ENCODE measurements around the gene RBM44. TPM values are rescaled to one million over a fixed set of nuclear protein-coding genes. Genes with fewer than 3 reads are reported as not detected.
A peak's percentile ranks its signal among the peaks of the same experiment; 100 is the strongest.
"Not testable (repeated sequence)": the region's sequence is repeated elsewhere in the genome, so short reads cannot be mapped to it uniquely, and the experiment has no call there.

The RBM44 gene
- total RNA-seq, 1 donor from 2014 or later = 0.44 TPM

- Mint-ChIP-seq H3K27me3 (ENCODE audit: unreplicated experiment) (peaks cover 4% of the 10 kb centered on the region), H3K36me3 (ENCODE audit: low read depth, unreplicated experiment) (peaks cover 47% of the 10 kb centered on the region), H3K4me1 (ENCODE audit: unreplicated experiment) (peaks cover 26% of the 10 kb centered on the region), H3K9me3 (ENCODE audit: unreplicated experiment) (no peaks in the 10 kb centered on the region), H3K27ac (ENCODE audit: unreplicated experiment) (no peak overlapping the region), H3K4me3 (ENCODE audit: unreplicated experiment) (peak overlapping the region; percentile 24)
- no peak for TF ChIP-seq CTCF (IDR thresholded peaks at IDR 0.05; ENCODE audit: unreplicated experiment)
- no peak for DNase-seq (ENCODE audit: low spot score)
Observed at GRCh38 chr2:237760506-237761502, 37.8 kb upstream of the RBM44 start.

GRCh38 chr2:237762291-237763182 lies 36.0 kb upstream of the RBM44 start:
- not testable (repeated sequence) for H3K4me3 Mint-ChIP-seq (ENCODE audit: unreplicated experiment); H3K27me3 Mint-ChIP-seq (ENCODE audit: unreplicated experiment)

GRCh38 chr2:237763812-237764211 lies 34.8 kb upstream of the RBM44 start:
- no peak overlapping the region for H3K27ac Mint-ChIP-seq (ENCODE audit: unreplicated experiment)
- H3K27me3 Mint-ChIP-seq (ENCODE audit: unreplicated experiment) = peaks cover 1% of the 10 kb centered on the region
- no peaks in the 10 kb centered on the region for H3K4me1 Mint-ChIP-seq (ENCODE audit: unreplicated experiment)
- DNase-seq (ENCODE audit: low spot score) = no peak
- no peak for TF ChIP-seq CTCF (IDR thresholded peaks at IDR 0.05; ENCODE audit: unreplicated experiment)
- H3K4me3 Mint-ChIP-seq (ENCODE audit: unreplicated experiment) = no peak overlapping the region
- H3K9me3 Mint-ChIP-seq (ENCODE audit: unreplicated experiment) = no peaks in the 10 kb centered on the region
- peaks cover 37% of the 10 kb centered on the region for H3K36me3 Mint-ChIP-seq (ENCODE audit: low read depth, unreplicated experiment)

More at GRCh38 chr2:237762291-237763182, 36.0 kb upstream of the RBM44 start:
- not testable (repeated sequence) for DNase-seq (ENCODE audit: low spot score); H3K4me1 Mint-ChIP-seq (ENCODE audit: unreplicated experiment); H3K9me3 Mint-ChIP-seq (ENCODE audit: unreplicated experiment); H3K27ac Mint-ChIP-seq (ENCODE audit: unreplicated experiment)
- peaks cover 40% of the 10 kb centered on the region for H3K36me3 Mint-ChIP-seq (ENCODE audit: low read depth, unreplicated experiment)

- H3K27ac Mint-ChIP-seq (ENCODE audit: unreplicated experiment); DNase-seq (ENCODE audit: low spot score); H3K27me3 Mint-ChIP-seq (ENCODE audit: unreplicated experiment); H3K9me3 Mint-ChIP-seq (ENCODE audit: unreplicated experiment); H3K4me3 Mint-ChIP-seq (ENCODE audit: unreplicated experiment); H3K4me1 Mint-ChIP-seq (ENCODE audit: unreplicated experiment): not testable (repeated sequence)
- peaks cover 37% of the 10 kb centered on the region for H3K36me3 Mint-ChIP-seq (ENCODE audit: low read depth, unreplicated experiment)
Observed at GRCh38 chr2:237765122-237765521, 33.5 kb upstream of the RBM44 start.

GRCh38 chr2:237765875-237766274 lies 32.7 kb upstream of the RBM44 start:
- no peaks in the 10 kb centered on the region for H3K27me3 Mint-ChIP-seq (ENCODE audit: unreplicated experiment)
- no peak for DNase-seq (ENCODE audit: low spot score)
- peaks cover 34% of the 10 kb centered on the region for H3K36me3 Mint-ChIP-seq (ENCODE audit: low read depth, unreplicated experiment)
- H3K4me1 Mint-ChIP-seq (ENCODE audit: unreplicated experiment) = peaks cover 5% of the 10 kb centered on the region
- no peak overlapping the region for H3K27ac Mint-ChIP-seq (ENCODE audit: unreplicated experiment)
- no peak for TF ChIP-seq CTCF (IDR thresholded peaks at IDR 0.05; ENCODE audit: unreplicated experiment)
- no peak overlapping the region for H3K4me3 Mint-ChIP-seq (ENCODE audit: unreplicated experiment)
- no peaks in the 10 kb centered on the region for H3K9me3 Mint-ChIP-seq (ENCODE audit: unreplicated experiment)
